GM12878 (cell line): Measurements from ENCODE around the gene CACUL1. TPM values are rescaled to one million over a fixed set of nuclear protein-coding genes. Genes with fewer than 3 reads are reported as not detected.

Experiments used
- ATAC-seq: fragments of 200-7000 bp; cut with Tn5 transposase; 3 replicates; pipeline ENCODE4 v1.9.1; 2020; ENCODE audit warnings: mild to moderate bottlenecking, moderate library complexity
- BruUV-seq: library from RNA; stranded (reverse); fragments of 400-500 nt; replicated peaks from 2 replicates; lab custom pipeline; 2021; lab: Mats Ljungman, UMichigan
- CTCF ChIA-PET: fragments of 300-600 bp; sonication (Branson Sonifier 250); formaldehyde crosslinking; extraction: SDS; loops from one replicate; lab custom pipeline; 2021; ENCODE audit warnings: inconsistent platforms; lab: Yijun Ruan, JAX
- POLR2A ChIA-PET: fragments of 350-600 bp; formaldehyde crosslinking; extraction: SDS; loops from one replicate; lab custom pipeline; 2021; ENCODE audit warnings: inconsistent platforms; lab: Charles Lee
- RAD21 ChIA-PET: fragments of 300-600 bp; sonication (Branson Sonifier 250); formaldehyde crosslinking; loops from one replicate; lab custom pipeline; 2023; ENCODE audit warnings: antibody characterized with exemption; ENCODE audit not compliant: unreplicated experiment; lab: Charles Lee
- SMC1A ChIA-PET: fragments of 300-600 bp; sonication (Branson Sonifier 250); formaldehyde crosslinking; loops from one replicate; lab custom pipeline; 2023; ENCODE audit not compliant: unreplicated experiment, uncharacterized antibody; lab: Charles Lee
- DNase-seq: peaks from one replicate; pipeline ENCODE4 v3.0.0-alpha.2; 2011; ENCODE audit warnings: low read depth, low spot score
- FAIRE-seq: peaks from 3 replicates; lab custom pipeline; 2011; peaks lifted over from hg19 to GRCh38; lab: Jason Lieb, UNC
- H2AFZ ChIP-seq: 2 replicates; pipeline ENCODE4 v1.6.0; 2011; ENCODE audit warnings: low read depth, low read length, control low read depth; ENCODE audit not compliant: control insufficient read depth
- H3K27ac ChIP-seq: 2 replicates; pipeline ENCODE4 v1.5.1; 2011; ENCODE audit warnings: control low read depth; ENCODE audit not compliant: control insufficient read depth, insufficient read depth
- H3K27me3 ChIP-seq, 2 experiments: replicated peaks in 1 of 2; 2 replicates each; pipeline versions ENCODE4 v1.6.0 to v1.6.1; 2011; ENCODE audit warnings: low read length in 1 of 2; ENCODE audit not compliant: control insufficient read depth in 2 of 2, insufficient read depth in 2 of 2
- H3K36me3 ChIP-seq, 2 experiments: 2 replicates each; pipeline ENCODE4 v1.5.1; 2011; ENCODE audit warnings: low read length in 1 of 2; ENCODE audit not compliant: control insufficient read depth in 2 of 2, insufficient read depth in 2 of 2
- H3K4me1 ChIP-seq: 2 replicates; pipeline ENCODE4 v1.6.1; 2011; ENCODE audit warnings: mild to moderate bottlenecking, low read length, moderate library complexity, mixed read lengths; ENCODE audit not compliant: control insufficient read depth, insufficient read depth
- H3K4me2 ChIP-seq: 2 replicates; pipeline ENCODE4 v1.6.0; 2011; ENCODE audit warnings: control low read depth; ENCODE audit not compliant: control insufficient read depth, insufficient read depth
- H3K4me3 ChIP-seq: fragments of 200-600 bp; sonication (generic); 2 replicates; pipeline ENCODE4 v1.5.1; 2016
- H3K79me2 ChIP-seq: 2 replicates; pipeline ENCODE4 v1.6.0; 2011; ENCODE audit warnings: low read length; ENCODE audit not compliant: control insufficient read depth, insufficient read depth
- H3K9ac ChIP-seq: 2 replicates; pipeline ENCODE4 v1.8.0; 2011; ENCODE audit warnings: low read length, control low read depth, mixed read lengths; ENCODE audit not compliant: control insufficient read depth, insufficient read depth
- H3K9me3 ChIP-seq: replicated peaks from 3 replicates; pipeline ENCODE4 v1.5.1; 2011; ENCODE audit warnings: mild to moderate bottlenecking, low read length; ENCODE audit not compliant: control insufficient read depth, insufficient read depth
- H4K20me1 ChIP-seq: 2 replicates; pipeline ENCODE4 v1.6.0; 2011; ENCODE audit not compliant: control insufficient read depth, insufficient read depth
- ATF7 ChIP-seq: fragments of 450-650 bp; IDR thresholded peaks from 2 replicates; pipeline ENCODE4 v1.6.1; 2016; ENCODE audit warnings: low read depth, mild to moderate bottlenecking
- CBFB ChIP-seq: IDR thresholded peaks from 2 replicates; pipeline ENCODE4 v1.6.1; 2016; ENCODE audit warnings: antibody characterized with exemption, low read depth
- FOXM1 ChIP-seq: IDR thresholded peaks from 2 replicates; pipeline ENCODE4 v1.6.1; 2012; ENCODE audit warnings: low read depth, mild to moderate bottlenecking, inconsistent platforms, low read length, moderate library complexity
- GATAD2B ChIP-seq: fragments of 450-650 bp; conservative IDR thresholded peaks from 2 replicates; pipeline ENCODE4 v1.6.1; 2017; ENCODE audit warnings: low read depth, mild to moderate bottlenecking, moderate library complexity
- IKZF2 ChIP-seq, 2 experiments: fragments of 450-650 bp; IDR thresholded peaks; 2 replicates each; pipeline ENCODE4 v1.6.1; 2017; ENCODE audit warnings: mild to moderate bottlenecking in 2 of 2, moderate library complexity in 2 of 2
- MYB ChIP-seq: fragments of 150-350 bp; IDR thresholded peaks from 2 replicates; pipeline ENCODE4 v1.6.1; 2014; ENCODE audit warnings: mild to moderate bottlenecking, low read depth, low read length, borderline replicate concordance
- NR2C1 ChIP-seq: fragments of 450-650 bp; IDR thresholded peaks from 2 replicates; pipeline ENCODE4 v1.6.1; 2017; ENCODE audit warnings: antibody characterized with exemption, mild to moderate bottlenecking, moderate library complexity
- PAX8 ChIP-seq: fragments of 450-650 bp; IDR thresholded peaks from 2 replicates; pipeline ENCODE4 v1.6.1; 2017; ENCODE audit warnings: mild to moderate bottlenecking, moderate library complexity
- POLR2AphosphoS5 ChIP-seq: IDR thresholded peaks from 2 replicates; pipeline ENCODE4 v1.6.1; 2011; ENCODE audit warnings: mild to moderate bottlenecking, low read length, inconsistent platforms
- SIN3A ChIP-seq: IDR thresholded peaks from 2 replicates; pipeline ENCODE4 v1.6.1; 2012; ENCODE audit warnings: low read depth, low read length, improper control_type of control experiment
- SIX5 ChIP-seq: IDR thresholded peaks from 2 replicates; pipeline ENCODE4 v1.6.1; 2011; ENCODE audit warnings: mild to moderate bottlenecking, low read depth, low read length, moderate library complexity; ENCODE audit not compliant: severe bottlenecking
- STAT3 ChIP-seq: IDR thresholded peaks from 2 replicates; pipeline ENCODE4 v1.6.1; 2011; ENCODE audit warnings: low read depth, low read length, improper control_type of control experiment
- SUPT20H ChIP-seq: IDR thresholded peaks from 2 replicates; pipeline ENCODE4 v1.6.1; 2011; ENCODE audit warnings: low read depth, mild to moderate bottlenecking, low read length, moderate library complexity, borderline replicate concordance; ENCODE audit not compliant: control insufficient read depth
- YBX1 ChIP-seq: fragments of 450-650 bp; IDR thresholded peaks from 2 replicates; pipeline ENCODE4 v1.6.1; 2016; ENCODE audit warnings: antibody characterized with exemption
- ZBED1 ChIP-seq: IDR thresholded peaks from 2 replicates; pipeline ENCODE4 v1.6.1; 2016; ENCODE audit warnings: borderline replicate concordance
- ZNF687 ChIP-seq: fragments of 450-650 bp; IDR thresholded peaks from 2 replicates; pipeline ENCODE4 v1.6.1; 2017; ENCODE audit warnings: mild to moderate bottlenecking, moderate library complexity
- WGBS: methylation state at CpG from one replicate; pipeline ENCODE4 v1.1.6; 2016; ENCODE audit warnings: low lambda C conversion rate; ENCODE audit not compliant: insufficient replicate concordance, insufficient coverage; ENCODE audit errors: missing lambda C conversion rate; 5-methylcytosine and 5-hydroxymethylcytosine counted together
- in situ Hi-C: fragments of 300-500 bp; cut with MboI; formaldehyde crosslinking; loops from 9 replicates; pipeline ENCODE4 v1.14.3; 2018; ENCODE audit warnings: mixed read lengths
- intact Hi-C: fragments of 100-400 bp; cut with micrococcal nuclease; formaldehyde crosslinking; loops from one replicate; pipeline ENCODE4 v1.14.2; 2022; ENCODE audit not compliant: unreplicated experiment
- polyA plus RNA-seq, 11 experiments: library from polyadenylated mRNA; depleted of rRNA in 4 of 11; unstranded in 6 of 11; stranded (reverse) in 5 of 11; fragments of >200 nt; fragmentation: Nextera tagmentation in 4 of 11; fragmentation: Illumina TruSeq in 1 of 11; extraction: Ambion mirVana in 4 of 11; extraction: Trizol in 1 of 11; gene quantifications; 1 replicate in 1 of 11; 2 replicates in 10 of 11; pipeline versions ENCODE4 v1.2.1 to v1.2.3, GENCODE V29; 2011 to 2016; ENCODE audit warnings: inconsistent platforms in 2 of 11, missing spikeins in 2 of 11, low read depth in 1 of 11
- total RNA-seq, 4 experiments: library from RNA; depleted of rRNA in 3 of 4; stranded (reverse); fragments of >200 nt in 3 of 4; fragmentation: Illumina TruSeq in 1 of 4; extraction: Trizol in 1 of 4; gene quantifications; 2 replicates each; pipeline versions ENCODE4 v1.2.1 to v1.2.3, GENCODE V29; 2013 to 2021
- TF ChIP-seq, protein P1 (sequence below): fragments of 450-650 bp; formaldehyde crosslinking; IDR thresholded peaks from 2 replicates; pipeline ENCODE4 v1.4.0; 2020; ENCODE audit warnings: mild to moderate bottlenecking, moderate library complexity
- TF ChIP-seq, protein P2 (sequence below): fragments of 450-650 bp; IDR thresholded peaks from 2 replicates; pipeline ENCODE4 v1.6.1; 2017; ENCODE audit warnings: low read depth, mild to moderate bottlenecking, moderate library complexity

The CACUL1 gene
- total and polyA plus RNA-seq, 10 of the 15 experiments (the other 5 are each of a cell fraction or from before 2014, with no cell fraction given) = 7.4 to 23.2 (median 13.0) TPM

- no peaks in the 10 kb centered on the region for H4K20me1 ChIP-seq
- 99% methylated on average over 6 of the region's 6 CpGs for WGBS
- H3K27ac ChIP-seq = no peak overlapping the region
- DNase-seq = no peak
- no peaks in the 10 kb centered on the region for H3K27me3 ChIP-seq
- POLR2A ChIA-PET = no interaction called here
- H3K79me2 ChIP-seq = no peaks in the 10 kb centered on the region
- ATAC-seq = no peak
- SMC1A ChIA-PET = no interaction called here
- H3K4me3 ChIP-seq = no peak overlapping the region
- no TSS peak for BruUV-seq
- in situ Hi-C loops (no loop called here), intact Hi-C loops (no loop called here)
- H2AFZ ChIP-seq = no peak overlapping the region
- RAD21 ChIA-PET = no interaction called here
- no peak for FAIRE-seq
- H3K4me2 ChIP-seq = no peak overlapping the region
- H3K9ac ChIP-seq = no peak overlapping the region
- no peaks in the 10 kb centered on the region for H3K9me3 ChIP-seq
- H3K4me1 ChIP-seq = no peaks in the 10 kb centered on the region
- H3K36me3 ChIP-seq = peaks cover 2 to 4% of the 10 kb centered on the region in 2 experiments; a peak in 1 of 4 replicates
- CTCF ChIA-PET = interaction anchor here (0.6 kb wide), 1 partner anchor 479 kb away, joined by 3 read pairs; no protein-coding TSS in a partner anchor
- TF ChIP-seq SIN3A = no peak
- TF ChIP-seq MYB = no peak
- TF ChIP-seq, protein P1, sequence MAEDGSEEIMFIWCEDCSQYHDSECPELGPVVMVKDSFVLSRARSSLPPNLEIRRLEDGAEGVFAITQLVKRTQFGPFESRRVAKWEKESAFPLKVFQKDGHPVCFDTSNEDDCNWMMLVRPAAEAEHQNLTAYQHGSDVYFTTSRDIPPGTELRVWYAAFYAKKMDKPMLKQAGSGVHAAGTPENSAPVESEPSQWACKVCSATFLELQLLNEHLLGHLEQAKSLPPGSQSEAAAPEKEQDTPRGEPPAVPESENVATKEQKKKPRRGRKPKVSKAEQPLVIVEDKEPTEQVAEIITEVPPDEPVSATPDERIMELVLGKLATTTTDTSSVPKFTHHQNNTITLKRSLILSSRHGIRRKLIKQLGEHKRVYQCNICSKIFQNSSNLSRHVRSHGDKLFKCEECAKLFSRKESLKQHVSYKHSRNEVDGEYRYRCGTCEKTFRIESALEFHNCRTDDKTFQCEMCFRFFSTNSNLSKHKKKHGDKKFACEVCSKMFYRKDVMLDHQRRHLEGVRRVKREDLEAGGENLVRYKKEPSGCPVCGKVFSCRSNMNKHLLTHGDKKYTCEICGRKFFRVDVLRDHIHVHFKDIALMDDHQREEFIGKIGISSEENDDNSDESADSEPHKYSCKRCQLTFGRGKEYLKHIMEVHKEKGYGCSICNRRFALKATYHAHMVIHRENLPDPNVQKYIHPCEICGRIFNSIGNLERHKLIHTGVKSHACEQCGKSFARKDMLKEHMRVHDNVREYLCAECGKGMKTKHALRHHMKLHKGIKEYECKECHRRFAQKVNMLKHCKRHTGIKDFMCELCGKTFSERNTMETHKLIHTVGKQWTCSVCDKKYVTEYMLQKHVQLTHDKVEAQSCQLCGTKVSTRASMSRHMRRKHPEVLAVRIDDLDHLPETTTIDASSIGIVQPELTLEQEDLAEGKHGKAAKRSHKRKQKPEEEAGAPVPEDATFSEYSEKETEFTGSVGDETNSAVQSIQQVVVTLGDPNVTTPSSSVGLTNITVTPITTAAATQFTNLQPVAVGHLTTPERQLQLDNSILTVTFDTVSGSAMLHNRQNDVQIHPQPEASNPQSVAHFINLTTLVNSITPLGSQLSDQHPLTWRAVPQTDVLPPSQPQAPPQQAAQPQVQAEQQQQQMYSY (CRISPR knock-in tag) = no peak
- no peak for TF ChIP-seq ZNF687
- TF ChIP-seq CBFB = no peak
- TF ChIP-seq ZBED1 = no peak
- TF ChIP-seq STAT3 = no peak
- TF ChIP-seq ATF7 = no peak
- no peak for TF ChIP-seq IKZF2 (IDR thresholded peaks at IDR 0.05)
- no peak for TF ChIP-seq PAX8
- no peak for TF ChIP-seq NR2C1
- no peak for TF ChIP-seq FOXM1
- TF ChIP-seq POLR2AphosphoS5 = no peak
- no peak for TF ChIP-seq GATAD2B
- no peak for TF ChIP-seq YBX1
- TF ChIP-seq SUPT20H = no peak
- TF ChIP-seq, protein P2, sequence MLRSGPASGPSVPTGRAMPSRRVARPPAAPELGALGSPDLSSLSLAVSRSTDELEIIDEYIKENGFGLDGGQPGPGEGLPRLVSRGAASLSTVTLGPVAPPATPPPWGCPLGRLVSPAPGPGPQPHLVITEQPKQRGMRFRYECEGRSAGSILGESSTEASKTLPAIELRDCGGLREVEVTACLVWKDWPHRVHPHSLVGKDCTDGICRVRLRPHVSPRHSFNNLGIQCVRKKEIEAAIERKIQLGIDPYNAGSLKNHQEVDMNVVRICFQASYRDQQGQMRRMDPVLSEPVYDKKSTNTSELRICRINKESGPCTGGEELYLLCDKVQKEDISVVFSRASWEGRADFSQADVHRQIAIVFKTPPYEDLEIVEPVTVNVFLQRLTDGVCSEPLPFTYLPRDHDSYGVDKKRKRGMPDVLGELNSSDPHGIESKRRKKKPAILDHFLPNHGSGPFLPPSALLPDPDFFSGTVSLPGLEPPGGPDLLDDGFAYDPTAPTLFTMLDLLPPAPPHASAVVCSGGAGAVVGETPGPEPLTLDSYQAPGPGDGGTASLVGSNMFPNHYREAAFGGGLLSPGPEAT = no peak
- no peak for TF ChIP-seq SIX5
Measured at GRCh38 chr10:118682533-118682932, 72.2 kb downstream of the CACUL1 start.
